HG03103 (cell line): ENCODE results near the gene TP53I3.
"Not testable (repeated sequence)": the region's sequence is repeated elsewhere in the genome, so short reads cannot be mapped to it uniquely, and the experiment has no call there.

Source experiments
- ATAC-seq: cut with Tn5 transposase; IDR thresholded peaks from one replicate; pipeline ENCODE4 v1.9.1; 2021; ENCODE audit warnings: low read depth; ENCODE audit not compliant: unreplicated experiment

TP53I3 gene

DNA sequence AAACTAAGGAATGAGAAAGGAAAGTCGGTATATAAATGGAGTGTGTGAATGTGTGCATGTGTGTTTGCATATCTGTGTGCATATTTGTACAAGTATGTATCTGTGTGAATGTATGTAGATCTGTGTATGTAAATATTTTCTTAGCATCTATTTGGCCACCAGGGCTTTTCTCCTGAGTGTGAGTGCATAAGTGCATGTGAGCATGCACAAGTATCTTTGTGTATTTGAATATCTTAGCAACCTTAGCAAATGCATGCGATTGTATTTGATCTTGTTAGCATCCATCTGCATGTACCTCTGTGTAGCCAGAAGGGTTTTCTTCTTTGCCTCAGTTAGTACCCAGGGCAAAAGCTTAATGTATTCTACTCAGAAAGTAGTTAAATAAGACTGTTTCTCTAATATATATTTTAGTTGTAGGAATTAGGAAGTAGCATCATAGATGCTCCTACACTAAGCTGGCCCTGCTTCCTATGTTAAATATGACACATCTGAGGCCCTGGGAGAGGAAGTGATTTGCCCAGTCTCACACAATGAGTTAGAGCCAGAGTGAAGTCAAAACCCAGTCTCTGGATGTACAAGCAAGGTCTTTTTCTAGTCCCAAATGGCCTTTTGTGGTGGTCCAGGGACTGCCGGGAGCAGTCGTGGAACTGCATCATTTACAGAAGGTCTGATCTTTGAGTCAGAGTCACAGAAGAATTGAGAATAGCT, 25.9 kb downstream of the TP53I3 start:
- no peak for ATAC-seq

DNA sequence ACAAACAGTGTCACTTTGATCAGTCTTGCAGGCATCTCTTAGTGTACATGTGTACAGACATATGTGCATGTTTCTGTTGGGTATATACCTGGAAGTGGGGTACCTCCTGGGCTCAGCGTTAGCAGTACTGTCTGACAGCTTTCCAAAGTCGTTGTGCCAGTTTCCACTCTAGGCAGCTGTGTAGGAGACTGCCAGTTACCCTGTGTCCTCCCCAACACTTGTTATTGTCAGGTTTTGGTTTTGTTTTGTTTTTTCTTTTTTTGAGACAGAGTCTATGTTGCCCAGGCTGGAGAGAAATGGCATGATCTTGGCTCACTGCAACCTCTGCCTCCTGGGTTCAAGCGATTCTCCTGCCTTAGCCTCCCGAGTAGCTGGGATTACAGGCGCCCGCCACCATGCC, 28.9 kb downstream of the TP53I3 start:
- ATAC-seq: no peak

DNA sequence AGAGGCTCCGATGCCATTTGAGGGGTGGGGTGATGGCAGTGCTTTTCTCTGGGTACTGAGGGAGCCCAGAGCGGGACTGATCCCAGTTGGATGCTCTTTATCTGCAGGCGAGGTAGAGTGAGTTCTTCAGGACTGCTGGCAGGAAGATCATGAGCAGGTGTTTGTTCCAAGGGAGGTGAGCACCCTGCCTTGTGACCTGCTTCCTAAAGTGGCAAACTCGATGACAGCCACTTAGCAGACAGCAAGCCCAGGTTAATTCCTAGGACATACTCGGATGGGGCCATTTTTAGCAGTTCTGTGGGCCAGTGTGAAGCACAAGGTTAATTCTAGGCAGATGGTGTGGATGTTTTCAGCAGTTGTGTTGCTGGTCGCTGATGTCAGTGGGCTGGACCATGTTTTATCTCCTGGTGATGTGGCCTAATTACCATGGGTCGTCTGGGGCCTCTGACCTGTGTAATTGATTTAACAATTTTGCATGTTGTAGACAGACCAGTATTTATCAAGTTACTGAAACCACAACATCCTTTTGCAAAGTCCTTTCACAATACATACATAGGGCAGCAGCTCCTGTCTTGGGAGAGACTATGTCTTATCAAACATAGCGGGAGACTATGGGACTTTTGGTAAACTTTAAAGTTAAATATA, 30.1 kb downstream of the TP53I3 start:
- no peak for ATAC-seq

DNA sequence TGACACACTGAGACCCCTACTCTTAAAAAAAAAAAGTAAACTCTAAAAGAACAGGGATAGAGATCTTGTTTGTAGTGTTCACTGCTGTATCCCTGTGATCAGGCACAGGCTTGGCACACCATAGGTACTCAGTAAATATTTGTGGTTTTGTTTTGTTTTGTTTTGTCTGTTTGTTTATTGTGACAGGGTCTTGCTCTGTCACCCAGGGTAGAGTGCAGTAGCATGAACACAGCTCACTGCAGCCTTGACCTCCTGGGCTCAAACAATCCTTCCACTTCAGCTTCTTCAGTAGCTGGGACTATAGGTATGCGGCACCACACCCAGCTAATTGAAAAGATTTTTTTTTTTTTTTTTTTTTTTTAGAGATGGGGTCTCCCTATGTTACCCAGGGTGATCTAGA, 31.7 kb downstream of the TP53I3 start:
- ATAC-seq: no peak

DNA sequence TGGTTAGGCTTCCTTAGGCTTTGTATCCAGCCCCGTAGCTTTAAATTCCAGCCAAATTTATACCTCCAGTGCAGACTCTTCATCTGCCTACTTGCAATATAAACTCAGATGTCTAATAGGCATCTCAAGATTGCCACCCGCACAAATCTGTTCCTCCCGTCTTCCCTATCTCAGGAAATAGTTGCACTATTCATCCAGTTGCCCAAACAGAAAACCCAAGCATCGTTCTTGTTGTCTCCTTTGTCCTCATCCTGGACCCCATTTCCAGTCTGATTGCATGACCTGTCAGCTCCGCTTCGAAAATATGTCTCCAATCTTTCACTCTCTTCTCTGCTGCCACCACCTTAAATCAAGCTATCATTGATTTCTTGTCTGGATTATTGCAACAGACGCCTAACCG, 32.8 kb downstream of the TP53I3 start:
- no peak for ATAC-seq

DNA sequence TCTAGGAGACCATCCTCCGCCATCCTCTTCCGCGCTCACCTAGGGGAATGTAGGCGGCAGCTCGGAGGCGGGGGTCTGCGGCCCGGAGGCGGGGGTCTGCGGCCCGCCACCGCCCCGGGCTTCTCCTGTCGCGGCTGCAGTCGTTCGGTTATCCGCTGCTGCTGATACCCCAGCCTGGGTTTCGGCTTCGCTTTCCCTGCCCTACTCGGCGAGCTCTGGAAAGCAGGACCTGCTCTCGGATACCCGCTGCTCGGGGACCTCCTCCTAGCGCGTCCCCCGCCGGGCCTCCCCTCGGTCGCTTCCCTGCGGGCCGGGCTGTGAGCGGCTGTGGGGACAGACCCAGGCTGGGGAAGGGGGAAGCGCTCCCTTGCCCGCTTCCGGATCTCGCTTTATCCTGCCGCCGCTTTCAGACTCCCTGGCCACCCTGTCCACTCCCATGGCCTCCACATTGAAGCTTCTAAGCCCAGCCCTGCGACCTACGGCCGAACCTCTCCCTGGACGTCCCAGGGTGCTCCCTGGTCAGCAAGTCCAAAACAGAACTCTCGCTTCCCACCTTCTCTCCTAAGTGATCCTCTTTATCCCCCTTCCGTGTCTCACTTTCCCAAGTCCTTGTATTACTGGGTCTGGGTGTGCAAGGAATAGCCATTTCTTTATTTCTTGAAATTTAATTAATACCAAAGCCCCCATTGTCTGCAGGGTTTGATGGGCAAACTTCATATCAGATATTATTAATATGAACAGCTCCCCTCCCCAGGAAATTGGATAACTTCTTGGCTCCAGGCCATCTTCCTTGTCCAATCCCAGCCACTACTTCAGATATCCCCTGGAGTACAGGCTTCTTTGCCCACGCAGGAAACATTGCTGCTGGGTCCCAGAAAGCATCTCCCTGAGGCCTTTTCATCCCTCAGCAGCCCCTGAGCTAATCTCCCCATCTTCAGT, 34.3 kb downstream of the TP53I3 start:
- no peak for ATAC-seq

DNA sequence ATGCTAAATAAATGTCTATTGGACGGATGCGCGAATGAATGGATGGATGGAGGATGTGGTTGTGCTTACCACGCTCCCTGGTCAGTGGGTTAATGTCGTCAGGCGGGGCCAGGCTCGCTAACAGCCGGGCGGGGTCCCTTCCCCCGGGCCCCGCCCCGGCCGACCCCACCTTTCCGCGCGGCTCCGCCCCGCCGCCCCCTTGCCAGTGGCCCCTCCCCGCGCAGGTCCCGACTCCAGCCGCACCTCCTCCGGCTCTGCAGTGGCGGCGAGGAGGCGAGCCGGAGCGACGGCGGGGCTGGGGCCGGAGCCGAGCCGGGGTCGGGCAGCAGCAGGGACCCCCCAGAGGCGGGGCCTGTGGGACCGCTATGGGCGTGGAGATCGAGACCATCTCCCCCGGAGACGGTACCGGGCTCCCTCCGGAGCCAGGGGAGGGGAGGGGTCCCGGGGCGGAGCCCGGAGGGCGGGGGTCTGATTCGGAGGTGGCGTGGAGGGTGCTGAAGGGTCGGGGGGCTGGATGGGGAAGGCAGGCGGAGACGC, 35.1 kb downstream of the TP53I3 start, which contains the start of gene FKBP1B:
Gene FKBP1B, plus strand, starts transcription at position 257 of the 537 bp plus-strand sequence. Its CDS starts 109 bp downstream, at position 366.
- no peak for ATAC-seq

DNA sequence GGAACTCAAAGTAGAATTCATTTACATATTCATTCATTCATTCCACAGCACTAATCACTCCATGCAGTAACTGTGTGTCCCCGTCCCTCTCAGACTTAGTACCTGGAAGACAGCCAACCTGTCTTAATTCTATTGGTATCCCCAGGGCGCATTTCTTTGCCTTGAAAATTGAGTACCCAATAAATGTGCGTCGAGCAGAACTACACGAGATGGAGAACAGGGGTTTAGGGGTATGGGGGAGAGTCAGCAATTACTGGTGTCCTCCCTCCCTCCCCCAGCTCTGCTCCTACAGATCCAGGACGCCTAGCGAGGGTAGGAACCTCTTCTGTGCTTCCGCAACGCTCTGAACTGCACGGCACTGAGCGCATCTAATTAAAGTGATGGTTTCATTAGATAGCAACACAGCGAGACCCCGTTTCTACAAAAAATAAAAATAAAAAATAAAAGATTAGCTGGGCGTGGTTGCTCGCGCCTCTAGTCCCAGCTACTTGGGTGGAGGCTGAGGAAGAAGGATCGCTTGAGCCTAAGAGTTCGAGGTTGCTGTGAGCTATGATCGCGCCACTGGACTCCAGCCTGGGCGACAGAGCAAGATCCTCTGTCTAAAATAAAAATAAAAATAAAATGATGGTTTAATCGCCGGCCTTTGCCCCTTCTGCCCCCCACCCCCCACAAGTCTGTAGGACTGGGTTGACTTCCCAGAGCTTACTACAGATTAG, 35.7 kb downstream of the TP53I3 start:
- ATAC-seq: no peak

DNA sequence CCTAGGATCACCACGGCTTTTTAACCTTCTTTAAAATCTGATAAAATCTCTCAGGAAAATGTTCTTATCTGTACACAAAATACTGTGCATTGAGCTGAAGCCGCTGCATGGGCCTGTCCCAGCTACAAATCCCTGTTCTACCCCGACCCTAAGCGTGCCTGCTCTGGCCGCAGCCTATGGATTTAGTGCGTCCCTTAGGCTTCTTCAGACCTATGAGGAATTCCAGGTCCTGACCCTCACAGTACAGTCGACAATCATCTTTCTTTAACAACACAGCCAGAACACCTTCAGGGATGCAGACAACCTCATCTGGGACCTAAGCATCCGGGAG, 37.0 kb downstream of the TP53I3 start:
- ATAC-seq: peak; percentile 4

DNA sequence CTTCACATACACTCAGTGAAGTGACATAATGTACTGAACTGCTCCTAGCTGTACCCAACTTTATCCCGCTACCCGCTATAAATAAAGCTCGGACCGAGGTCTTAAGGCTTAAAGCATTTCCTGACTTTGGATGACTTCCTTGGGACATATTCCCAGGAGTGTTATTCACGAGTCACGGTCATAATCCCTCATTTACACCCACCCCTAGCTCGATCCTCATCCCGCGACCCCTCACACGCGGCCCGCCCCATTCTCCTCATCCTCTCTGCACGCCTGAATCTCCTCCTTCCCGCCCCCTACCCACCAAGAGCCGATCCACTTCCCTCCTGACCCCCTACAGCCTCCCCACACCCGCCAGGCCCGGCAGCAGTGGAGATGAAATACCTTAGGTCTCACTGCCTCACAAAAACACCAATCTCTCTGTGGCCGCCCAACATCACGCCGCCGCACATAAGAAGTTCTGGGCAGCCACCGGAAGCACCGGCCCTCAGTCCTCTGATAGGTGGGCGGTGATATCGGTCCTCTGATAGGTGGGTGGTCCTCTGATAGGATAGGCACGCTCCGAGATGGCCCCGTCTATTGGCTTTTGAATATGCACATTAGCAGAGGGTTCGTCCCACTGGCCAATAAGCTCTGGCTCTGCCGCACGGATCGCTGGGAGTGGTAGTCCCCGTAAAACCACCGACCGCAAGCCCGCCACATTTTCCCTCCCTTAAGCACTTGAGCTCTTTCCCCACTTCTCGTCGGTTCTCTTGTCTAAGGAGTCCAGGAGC, 37.5 kb downstream of the TP53I3 start, which contains the start of gene WDCP:
Gene WDCP, minus strand, starts transcription at position 462 of the 773 bp plus-strand sequence. CDS start 7,897 bp downstream, outside the sequence.
- ATAC-seq: peak; percentile 99

DNA sequence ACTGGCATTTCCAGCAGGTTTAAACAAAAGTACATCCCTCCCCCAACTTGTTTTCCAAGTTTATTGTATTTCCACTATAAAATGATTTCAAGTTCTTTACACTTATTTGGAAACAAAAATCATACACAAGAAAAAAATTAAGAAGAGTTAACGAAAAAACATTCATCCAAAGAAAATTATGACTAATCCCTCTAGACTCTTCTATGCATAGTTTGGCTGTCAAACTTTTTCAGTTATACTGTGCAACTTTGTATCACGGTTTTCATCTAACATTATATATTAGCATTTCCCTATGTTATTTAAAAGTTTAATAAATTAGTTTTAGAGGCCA, 38.1 kb downstream of the TP53I3 start:
- ATAC-seq: no peak

DNA sequence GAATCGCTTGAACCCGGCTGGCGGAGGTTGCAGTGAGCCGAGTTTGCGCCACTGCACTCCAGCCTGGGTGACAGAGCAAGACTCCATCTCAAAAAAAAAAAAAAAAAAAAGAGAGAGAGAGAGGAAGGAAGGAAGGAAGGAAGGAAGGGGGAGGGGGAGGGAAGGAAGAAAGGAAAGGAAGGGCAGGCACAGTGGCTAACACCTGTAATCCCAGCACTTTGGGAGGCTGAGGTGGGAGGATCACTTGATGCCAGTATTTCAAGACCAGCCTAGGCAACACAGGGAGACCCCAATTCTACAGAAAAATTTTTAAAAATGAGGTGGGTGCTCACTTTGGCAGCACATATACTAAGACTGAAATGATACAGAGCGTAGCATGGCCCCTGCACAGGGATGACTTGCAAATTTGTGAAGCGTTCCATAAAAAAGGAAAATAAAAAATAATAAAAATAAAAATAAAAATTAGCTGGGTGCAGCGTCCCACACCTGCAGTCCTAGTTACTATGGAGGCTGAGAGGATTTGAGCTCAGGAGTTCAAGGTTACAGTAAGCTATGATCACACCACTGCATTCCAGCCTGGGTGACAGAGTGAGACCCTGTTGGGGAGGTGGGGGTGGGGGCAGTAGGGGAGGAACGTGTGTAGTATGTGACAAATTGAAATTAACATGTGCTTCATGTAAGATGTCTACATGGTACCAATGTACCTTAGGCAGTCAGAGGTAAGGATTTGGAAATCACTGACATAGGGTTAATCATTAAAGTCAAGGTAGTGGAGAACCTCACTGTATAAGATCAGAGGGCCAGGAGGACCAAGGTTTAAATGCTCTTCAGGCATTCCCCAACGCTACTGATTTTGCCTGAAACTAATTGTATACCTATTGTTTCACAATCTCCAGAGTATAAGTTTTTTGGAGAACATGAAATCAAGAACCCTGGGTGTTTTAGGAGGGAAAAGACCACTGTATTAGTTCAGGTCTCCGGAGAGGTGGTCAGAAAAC, 38.8 kb downstream of the TP53I3 start:
- ATAC-seq: no peak

DNA sequence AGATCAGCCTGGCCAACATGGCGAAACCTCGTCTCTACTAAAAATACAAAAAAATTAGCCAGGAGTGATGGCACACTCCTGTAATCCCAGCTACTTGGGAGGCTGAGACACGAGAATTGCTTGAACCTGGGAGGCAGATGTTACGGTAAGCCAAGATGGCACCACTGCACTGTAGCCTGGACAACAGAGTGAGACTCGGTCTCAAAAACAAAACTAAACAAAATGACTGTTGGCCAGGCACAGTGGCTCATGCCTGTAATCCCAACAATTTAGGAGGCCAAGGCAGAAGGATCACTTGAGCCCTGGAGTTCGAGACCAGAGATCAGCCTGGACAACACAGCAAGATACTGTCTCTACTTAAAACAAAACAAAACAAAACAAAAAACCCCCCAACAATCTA, 41.5 kb downstream of the TP53I3 start:
- ATAC-seq: not testable (repeated sequence)

DNA sequence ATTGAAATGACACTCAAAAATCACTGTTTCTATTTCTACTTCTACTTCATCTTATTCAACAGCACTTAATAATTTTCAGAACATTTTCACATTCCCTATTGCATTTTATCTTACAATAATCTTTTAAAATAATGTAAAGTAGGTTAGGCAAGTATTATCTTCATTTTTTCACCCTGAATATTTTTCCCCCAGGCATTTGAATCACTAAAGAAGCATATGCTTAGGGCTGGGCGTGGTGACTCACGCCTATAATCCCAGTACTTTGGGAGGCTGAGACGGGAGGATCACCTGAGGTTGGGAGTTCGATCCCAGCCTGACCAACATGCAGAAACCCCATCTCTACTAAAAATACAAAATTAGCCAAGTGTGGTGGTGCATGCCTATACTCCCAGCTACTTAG, 44.1 kb downstream of the TP53I3 start:
- no peak for ATAC-seq

DNA sequence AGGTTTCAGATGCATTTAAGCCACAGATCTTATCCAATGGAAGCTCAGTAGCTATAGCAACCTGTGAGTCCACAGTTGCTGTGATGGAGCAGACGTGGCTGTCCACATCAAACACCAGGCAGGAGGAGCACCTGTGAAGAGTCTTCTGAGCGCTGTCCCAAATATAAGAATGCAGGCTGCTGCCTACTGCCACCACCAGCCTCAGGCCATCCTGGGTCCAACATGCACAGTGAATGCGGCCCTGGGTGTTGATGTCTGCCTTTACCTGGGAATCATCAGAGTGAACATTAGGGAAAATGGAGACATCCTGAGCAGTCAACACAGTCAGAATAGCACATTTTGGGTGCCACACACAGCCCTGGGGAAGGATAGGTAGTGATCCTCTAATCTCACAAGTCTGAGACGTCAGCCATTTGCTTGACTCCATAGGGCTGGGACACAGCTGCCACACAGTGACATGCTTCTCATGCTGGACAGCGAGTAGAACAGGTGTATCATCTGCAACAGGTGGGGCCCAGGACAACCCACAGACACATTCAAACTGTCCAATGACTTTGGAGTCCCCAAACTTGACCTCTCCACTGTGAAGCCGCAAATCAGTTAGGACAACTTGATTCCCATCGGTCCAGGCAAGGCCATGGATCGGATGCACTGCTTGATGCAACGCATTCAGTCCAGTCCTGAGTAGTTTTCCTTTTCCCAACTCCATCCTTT, 45.7 kb downstream of the TP53I3 start:
- ATAC-seq: no peak
